Measurements from ENCODE around the gene AGTPBP1. TPM values are rescaled to one million over a fixed set of nuclear protein-coding genes. Genes with fewer than 3 reads are reported as not detected.
A peak's percentile ranks its signal among the peaks of the same experiment; 100 is the strongest.
"Not testable (repeated sequence)": the region's sequence is repeated elsewhere in the genome, so short reads cannot be mapped to it uniquely, and the experiment has no call there.

The AGTPBP1 gene, protein sequence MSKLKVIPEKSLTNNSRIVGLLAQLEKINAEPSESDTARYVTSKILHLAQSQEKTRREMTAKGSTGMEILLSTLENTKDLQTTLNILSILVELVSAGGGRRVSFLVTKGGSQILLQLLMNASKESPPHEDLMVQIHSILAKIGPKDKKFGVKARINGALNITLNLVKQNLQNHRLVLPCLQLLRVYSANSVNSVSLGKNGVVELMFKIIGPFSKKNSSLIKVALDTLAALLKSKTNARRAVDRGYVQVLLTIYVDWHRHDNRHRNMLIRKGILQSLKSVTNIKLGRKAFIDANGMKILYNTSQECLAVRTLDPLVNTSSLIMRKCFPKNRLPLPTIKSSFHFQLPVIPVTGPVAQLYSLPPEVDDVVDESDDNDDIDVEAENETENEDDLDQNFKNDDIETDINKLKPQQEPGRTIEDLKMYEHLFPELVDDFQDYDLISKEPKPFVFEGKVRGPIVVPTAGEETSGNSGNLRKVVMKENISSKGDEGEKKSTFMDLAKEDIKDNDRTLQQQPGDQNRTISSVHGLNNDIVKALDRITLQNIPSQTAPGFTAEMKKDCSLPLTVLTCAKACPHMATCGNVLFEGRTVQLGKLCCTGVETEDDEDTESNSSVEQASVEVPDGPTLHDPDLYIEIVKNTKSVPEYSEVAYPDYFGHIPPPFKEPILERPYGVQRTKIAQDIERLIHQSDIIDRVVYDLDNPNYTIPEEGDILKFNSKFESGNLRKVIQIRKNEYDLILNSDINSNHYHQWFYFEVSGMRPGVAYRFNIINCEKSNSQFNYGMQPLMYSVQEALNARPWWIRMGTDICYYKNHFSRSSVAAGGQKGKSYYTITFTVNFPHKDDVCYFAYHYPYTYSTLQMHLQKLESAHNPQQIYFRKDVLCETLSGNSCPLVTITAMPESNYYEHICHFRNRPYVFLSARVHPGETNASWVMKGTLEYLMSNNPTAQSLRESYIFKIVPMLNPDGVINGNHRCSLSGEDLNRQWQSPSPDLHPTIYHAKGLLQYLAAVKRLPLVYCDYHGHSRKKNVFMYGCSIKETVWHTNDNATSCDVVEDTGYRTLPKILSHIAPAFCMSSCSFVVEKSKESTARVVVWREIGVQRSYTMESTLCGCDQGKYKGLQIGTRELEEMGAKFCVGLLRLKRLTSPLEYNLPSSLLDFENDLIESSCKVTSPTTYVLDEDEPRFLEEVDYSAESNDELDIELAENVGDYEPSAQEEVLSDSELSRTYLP
- 35.1 and 38.3 TPM in 2 replicates for total RNA-seq (2014; rRNA removed; shearing (Covaris generic))
- 17.6 and 25.3 TPM in 2 replicates for polyA plus RNA-seq (2014; cell fraction: nucleus; rRNA removed)

GRCh38 chr9:85741875-85742596, at the start of gene AGTPBP1:
Gene AGTPBP1 (minus strand): TSS chr9:85741954. CDS start chr9:85712533, 29,421 bp downstream.
- peak; percentile 91 for DNase-seq (ENCODE audit: extremely low read depth, low read depth)

GRCh38 chr9:85786116-85786515, 44.4 kb upstream of the AGTPBP1 start:
- not testable (repeated sequence) for DNase-seq (ENCODE audit: extremely low read depth, low read depth)

- DNase-seq (ENCODE audit: extremely low read depth, low read depth): not testable (repeated sequence)
These were observed 32.1 kb upstream of the AGTPBP1 start for GRCh38 chr9:85773844-85774243.

- DNase-seq (ENCODE audit: extremely low read depth, low read depth): not testable (repeated sequence)
These were observed 20.0 kb upstream of the AGTPBP1 start for GRCh38 chr9:85761802-85762201.

GRCh38 chr9:85757716-85758115, 16.0 kb upstream of the AGTPBP1 start:
- not testable (repeated sequence) for DNase-seq (ENCODE audit: extremely low read depth, low read depth)

- DNase-seq (ENCODE audit: extremely low read depth, low read depth): not testable (repeated sequence)
These were observed 14.5 kb upstream of the AGTPBP1 start for GRCh38 chr9:85756216-85756615.

DNA sequence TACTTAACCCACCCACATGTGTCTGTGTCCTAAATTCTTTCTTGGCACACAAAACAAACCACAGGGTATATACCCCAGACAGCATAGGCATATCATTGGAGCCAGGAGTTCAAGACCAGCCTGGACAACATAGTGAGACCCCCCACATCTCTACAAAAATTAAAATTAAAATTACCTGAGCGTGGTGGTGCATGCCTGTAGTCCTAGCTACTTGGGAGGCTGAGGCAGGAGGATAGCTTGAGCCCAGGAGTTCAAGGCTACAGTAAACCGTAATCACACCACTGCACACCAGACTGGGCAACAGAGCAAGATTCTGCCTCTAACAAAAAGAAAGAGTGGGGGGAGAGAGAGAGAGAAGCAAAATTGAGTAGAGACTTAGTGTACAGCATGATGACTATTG, 4.6 kb upstream of the AGTPBP1 start:
- DNase-seq (ENCODE audit: extremely low read depth, low read depth): no peak

GRCh38 chr9:85745203-85745602, 3.4 kb upstream of the AGTPBP1 start:
- DNase-seq (ENCODE audit: extremely low read depth, low read depth): no peak

GRCh38 chr9:85744480-85744879, 2.7 kb upstream of the AGTPBP1 start:
- DNase-seq (ENCODE audit: extremely low read depth, low read depth): no peak

DNA sequence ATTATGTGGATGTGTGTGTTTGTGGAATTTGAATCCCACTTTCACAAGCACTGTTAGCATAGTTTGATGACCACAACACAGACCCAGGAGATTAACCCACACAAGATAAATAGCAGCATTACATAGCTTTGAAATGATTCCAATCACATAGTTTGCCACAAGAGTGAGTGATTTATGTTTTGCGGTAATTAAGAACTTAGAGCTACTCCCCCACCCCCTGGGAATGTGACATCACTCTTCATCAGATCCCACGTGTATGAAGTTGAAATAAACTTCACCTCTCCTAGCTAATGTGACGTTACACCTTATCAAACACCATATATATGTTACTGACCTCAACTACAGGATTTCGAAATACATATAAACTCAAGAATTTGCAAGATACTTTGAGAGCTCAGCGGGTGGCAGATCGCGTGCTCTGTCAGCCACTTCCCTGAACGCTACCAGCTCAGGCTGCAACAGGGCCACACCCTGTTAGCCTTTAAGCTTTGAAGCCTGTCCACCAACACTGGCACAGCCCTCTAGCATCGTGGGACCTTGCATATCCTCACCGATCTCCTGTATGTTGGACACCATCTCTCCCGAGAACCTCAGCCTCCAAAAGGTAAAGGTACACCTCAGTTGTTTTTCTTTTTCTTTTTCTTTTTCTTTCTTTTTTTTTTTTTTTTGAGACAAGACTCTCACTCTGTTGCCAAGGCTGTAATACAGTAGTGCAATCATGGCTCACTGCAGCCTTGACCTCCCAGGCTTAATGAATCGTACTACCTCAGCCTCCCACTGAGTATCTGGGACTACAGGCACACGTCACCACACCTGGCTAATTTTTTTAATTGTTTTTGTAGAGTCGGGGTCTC, 1.7 kb upstream of the AGTPBP1 start:
- DNase-seq (ENCODE audit: extremely low read depth, low read depth): peak; percentile 99

DNA sequence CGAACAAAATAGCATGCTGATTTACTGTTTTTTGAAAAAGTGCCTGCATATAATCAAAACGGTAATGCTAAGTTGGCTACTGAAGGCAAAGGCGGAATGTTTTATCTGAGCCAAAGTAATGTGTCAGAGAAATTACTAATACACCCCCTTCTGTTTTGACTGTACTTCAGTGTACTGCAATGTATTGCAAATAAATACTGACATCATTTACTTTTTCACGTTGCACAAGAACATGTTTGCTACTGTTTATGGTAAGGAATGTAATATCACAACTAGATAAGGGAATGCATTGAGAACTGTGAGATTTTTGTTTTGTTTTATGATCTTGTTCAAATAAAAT, 813 bp upstream of the AGTPBP1 start:
- DNase-seq (ENCODE audit: extremely low read depth, low read depth): peak; percentile 94

GRCh38 chr9:85741095-85741874, 469 bp downstream of the AGTPBP1 start:
- peak; percentile 33 for DNase-seq (ENCODE audit: extremely low read depth, low read depth)

GRCh38 chr9:85740787-85741094, 1.0 kb downstream of the AGTPBP1 start:
- DNase-seq (ENCODE audit: extremely low read depth, low read depth): no peak

GRCh38 chr9:85738509-85738908, 3.2 kb downstream of the AGTPBP1 start:
- DNase-seq (ENCODE audit: extremely low read depth, low read depth): no peak

GRCh38 chr9:85737671-85738070, 4.1 kb downstream of the AGTPBP1 start:
- DNase-seq (ENCODE audit: extremely low read depth, low read depth): no peak

GRCh38 chr9:85730916-85731630, 10.7 kb downstream of the AGTPBP1 start:
- DNase-seq (ENCODE audit: extremely low read depth, low read depth): no peak

DNA sequence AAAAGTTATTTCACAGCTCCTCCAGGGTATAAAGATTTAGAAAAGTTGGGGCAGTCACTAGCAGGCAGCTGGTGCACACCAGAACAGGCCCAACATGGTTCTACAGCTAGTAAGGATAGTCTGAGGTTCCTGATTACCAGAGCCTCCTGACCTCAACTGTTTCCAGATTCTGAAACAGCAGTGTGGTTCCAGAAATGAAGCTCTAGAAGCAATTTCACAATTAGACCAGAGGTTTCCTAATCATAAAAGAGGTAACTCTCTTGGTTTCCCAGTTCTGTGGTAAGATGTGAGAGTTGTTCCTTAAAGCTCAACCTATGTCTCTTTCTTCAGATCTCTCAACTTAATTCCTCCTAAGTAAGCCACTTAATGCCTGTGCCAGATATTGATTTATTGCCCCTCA, 11.9 kb downstream of the AGTPBP1 start:
- no peak for DNase-seq (ENCODE audit: extremely low read depth, low read depth)

GRCh38 chr9:85727500-85727899, 14.3 kb downstream of the AGTPBP1 start:
- DNase-seq (ENCODE audit: extremely low read depth, low read depth): no peak
